Stimulated activated CD8-positive, alpha-beta memory T cell treated with anti-CD3 and anti-CD28 coated beads, Interleukin-12 subunit alpha, Interleukin-12 subunit beta, amount 100 ng/mL, for 1 hour (primary cell): ENCODE results near the gene FUBP3.
A peak's percentile ranks its signal among the peaks of the same experiment; 100 is the strongest.

Experiments used
- DNase-seq: peaks from one replicate; pipeline ENCODE4 v3.0.0-alpha.2; 2020; ENCODE audit warnings: low read depth

FUBP3 gene

DNA sequence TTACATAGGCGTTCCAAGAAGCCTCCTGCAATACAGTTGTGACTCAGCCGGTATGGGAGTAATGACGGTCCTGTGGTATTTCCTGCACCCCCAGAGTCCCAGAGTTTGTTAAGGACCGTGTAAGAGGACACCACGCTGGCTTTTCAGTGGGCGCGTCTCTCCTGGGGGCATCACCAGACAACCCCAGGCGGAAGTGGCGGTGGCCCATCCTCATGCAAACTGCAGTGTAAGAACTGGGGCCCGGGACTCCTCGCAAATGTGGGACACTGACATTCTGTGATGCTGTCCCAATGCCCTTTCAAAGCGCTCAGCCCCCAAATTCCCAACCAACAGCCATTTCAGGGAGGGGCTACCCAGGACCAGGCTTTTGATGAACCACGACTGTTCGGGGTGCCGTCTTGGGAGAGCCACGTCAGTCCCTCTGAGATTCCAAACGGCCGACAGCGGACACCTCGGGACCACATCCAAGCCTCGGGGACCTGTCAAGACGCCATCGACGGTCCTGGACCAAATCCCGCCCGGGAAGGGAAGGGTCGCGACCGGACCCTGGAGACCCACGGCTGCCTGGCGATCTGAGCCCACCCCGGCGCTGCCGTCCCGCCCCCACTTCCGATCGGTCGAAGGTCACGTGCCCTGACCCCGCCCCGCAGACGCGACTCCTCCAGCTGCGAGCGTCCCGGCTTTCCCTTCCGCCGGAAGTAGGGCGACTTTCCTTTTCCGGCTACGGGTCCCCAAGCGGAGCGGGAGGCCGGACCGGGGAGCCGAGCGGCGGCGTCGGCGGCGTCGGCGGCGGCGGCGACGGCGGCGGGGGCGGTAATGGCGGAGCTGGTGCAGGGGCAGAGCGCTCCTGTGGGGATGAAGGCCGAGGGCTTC lies at the start of gene FUBP3:
Gene FUBP3 (plus strand): TSS at position 713 of the 873 bp plus-strand sequence. CDS start 104 bp downstream, at position 817.
- peak; percentile 82 for DNase-seq

DNA sequence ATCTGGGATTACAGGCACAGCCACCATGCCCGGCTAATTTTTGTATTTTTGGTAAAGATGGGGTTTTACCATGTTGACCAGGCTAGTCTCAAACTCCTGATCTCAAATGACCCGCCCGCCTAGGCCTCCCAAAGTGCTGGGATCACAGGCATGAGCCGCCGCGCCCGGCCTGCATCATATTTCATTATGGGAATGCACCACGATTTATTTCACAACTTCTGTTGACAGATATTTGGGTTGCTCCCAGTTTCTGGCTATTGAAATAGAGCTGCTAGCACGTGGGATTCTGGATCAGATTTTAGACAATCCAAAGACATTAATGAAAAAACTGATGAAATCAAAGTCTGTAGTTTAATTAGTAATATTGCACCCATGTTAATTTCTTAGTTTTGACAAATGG lies 48.4 kb upstream of the FUBP3 start:
- DNase-seq = no peak

- DNase-seq = no peak
These were observed 47.7 kb upstream of the FUBP3 start for GRCh38 chr9:130531670-130532069.

DNA sequence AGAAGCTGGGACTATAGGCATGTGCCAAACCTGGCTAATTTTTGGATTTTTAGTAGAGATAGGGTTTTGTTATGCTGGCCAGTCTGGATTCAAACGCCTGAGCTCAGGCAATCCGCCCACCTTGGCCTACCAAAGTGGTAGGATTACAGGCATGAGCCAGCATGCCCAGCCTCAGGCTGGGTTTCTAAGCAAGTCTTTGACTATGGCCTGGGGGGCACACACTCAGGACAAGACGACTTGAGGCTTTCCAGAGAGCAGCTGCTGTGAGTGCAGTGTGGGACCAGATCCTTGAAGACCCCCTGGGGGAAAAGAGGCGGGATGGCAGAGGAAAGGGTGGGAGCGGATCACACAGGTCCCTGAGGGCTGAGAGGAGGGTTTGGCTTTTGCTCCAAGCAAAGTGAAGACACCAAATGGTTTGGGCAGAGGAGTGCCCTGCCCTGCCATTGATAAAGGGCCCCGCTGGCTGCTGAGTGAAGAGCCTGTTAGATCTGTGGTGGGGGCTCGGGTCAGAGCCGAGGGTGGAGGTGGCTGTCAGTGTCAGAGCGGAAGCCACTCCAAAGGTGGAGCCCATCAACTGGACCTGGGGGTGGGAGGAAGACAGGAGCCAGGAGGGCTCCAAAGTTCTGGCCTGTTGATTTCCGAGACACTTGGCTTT lies 46.8 kb upstream of the FUBP3 start:
- DNase-seq = no peak

- DNase-seq = no peak
These were observed 43.4 kb upstream of the FUBP3 start for GRCh38 chr9:130535818-130536521.

GRCh38 chr9:130536701-130537107 lies 42.7 kb upstream of the FUBP3 start:
- DNase-seq = no peak

GRCh38 chr9:130537346-130538050 lies 41.9 kb upstream of the FUBP3 start:
- no peak for DNase-seq

GRCh38 chr9:130539420-130540223 lies 39.8 kb upstream of the FUBP3 start:
- no peak for DNase-seq

GRCh38 chr9:130541533-130541932 lies 37.8 kb upstream of the FUBP3 start:
- DNase-seq = no peak

GRCh38 chr9:130542038-130542437 lies 37.3 kb upstream of the FUBP3 start:
- DNase-seq = no peak

DNA sequence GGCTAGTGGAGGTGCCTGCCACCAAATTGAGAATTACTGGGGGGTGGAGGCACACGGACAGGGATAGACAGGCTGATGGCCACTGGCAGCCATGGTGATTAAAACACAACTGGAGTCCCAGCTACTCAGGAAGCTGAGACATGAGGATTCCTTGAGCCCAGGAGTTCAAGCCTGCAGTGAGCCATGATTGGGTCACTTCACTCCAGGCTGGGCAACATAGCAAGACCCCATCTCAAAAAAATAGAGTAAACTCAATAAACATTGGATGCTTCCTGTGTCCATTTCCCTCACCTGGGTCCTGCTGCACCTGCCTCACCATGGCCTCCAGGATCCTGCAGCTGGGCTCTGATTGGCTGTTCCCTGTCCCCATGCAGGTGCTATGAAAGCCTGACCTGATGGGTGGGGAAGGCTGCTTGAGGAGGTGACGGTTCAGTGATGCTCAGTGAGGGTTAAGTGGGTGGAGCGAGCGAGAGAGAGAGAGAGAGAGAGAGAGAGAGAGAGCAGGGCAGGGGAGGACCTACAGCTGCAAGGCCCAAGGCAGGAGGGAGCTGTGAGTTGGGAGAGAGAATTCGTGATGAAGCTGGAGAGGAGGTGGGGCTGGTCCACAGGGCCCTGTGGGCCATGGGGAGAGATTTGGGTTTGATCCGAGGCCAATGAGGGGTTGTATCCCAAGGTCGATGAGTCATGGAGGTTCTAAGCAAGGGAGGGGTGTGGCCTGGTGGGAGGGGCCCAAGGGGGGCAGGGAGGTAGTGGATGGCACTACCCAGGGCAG lies 36.7 kb upstream of the FUBP3 start:
- DNase-seq = no peak

- DNase-seq = no peak
These were observed 36.0 kb upstream of the FUBP3 start for GRCh38 chr9:130543368-130543767.

GRCh38 chr9:130543859-130544258 lies 35.5 kb upstream of the FUBP3 start:
- no peak for DNase-seq

GRCh38 chr9:130544364-130544763 lies 35.0 kb upstream of the FUBP3 start:
- DNase-seq = no peak

- DNase-seq = no peak
These were observed 31.3 kb upstream of the FUBP3 start for GRCh38 chr9:130548103-130548502.

GRCh38 chr9:130549093-130549735 lies 30.2 kb upstream of the FUBP3 start:
- no peak for DNase-seq

DNA sequence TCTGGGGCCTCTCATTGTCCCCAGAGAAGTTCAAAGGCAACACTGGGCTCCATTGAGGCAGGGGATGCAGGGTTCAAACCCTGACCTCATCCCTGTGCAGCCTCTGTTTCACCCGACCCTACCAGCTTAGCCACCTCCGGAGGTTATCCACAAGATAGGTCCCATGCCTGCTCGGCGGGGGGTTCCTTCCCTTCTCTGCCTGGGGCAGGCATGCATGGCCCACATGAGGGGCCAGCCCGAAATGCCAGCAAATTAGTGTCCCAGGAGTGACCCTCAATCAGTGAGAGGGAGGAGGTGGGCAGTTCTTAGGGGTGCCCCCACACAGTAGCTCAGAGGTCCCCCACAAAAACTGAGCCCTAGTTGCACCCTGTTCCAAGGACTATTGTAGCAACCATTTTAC lies 24.8 kb upstream of the FUBP3 start:
- DNase-seq = no peak

DNA sequence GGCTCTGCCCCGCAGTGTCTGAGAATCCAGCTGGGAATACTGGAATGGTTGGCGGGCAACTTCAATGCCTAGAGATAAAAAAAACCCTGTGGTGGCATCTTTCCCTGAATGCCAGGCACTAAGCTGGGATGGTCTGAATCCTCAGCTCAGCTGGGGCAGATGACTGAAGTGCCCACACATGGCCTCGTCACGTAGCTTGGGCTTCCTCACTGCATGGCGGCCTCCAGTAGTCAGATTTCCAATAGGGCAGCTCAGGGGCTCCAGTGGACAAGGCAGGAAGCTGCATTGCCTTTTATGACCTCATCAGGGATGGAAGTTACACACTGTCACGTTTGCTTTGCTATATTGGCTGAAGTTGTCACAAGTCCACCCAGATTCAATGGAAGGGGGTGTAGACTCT lies 24.3 kb upstream of the FUBP3 start:
- DNase-seq = no peak

DNA sequence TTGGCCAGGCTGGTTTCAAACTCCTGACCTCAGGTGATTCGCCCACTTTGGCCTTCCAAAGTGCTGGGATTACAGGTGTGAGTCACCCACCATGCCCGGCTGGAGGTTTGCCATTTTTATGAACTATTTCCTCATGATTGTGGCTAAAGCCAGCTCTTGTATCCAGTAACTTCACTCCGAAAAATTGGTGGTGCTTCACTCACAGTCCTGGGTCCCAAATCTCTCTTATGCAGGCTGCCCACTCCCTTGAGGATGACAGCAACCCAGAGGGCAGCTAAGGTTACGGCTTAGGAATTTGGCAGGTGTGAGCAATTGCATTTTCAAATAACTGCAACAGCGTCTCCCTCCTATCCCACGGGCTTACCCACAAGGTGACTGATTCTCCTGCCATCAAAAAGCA lies 23.4 kb upstream of the FUBP3 start:
- no peak for DNase-seq
